Astrocyte (in vitro differentiated cells and primary cell): ENCODE measurements around the gene CA10.

Experiments
- EZH2 ChIP-seq: IDR thresholded peaks from 2 replicates; pipeline ENCODE4 v1.6.1; 2012; ENCODE audit warnings: mild to moderate bottlenecking, low read length, inconsistent platforms; ENCODE audit not compliant: insufficient read depth
- TF ChIP-seq, protein P1 (sequence below): IDR thresholded peaks from 2 replicates; pipeline ENCODE4 v1.5.1; 2011; ENCODE audit warnings: low read depth, mild to moderate bottlenecking, inconsistent platforms, low read length, moderate library complexity; ENCODE audit not compliant: insufficient read depth

DNA sequence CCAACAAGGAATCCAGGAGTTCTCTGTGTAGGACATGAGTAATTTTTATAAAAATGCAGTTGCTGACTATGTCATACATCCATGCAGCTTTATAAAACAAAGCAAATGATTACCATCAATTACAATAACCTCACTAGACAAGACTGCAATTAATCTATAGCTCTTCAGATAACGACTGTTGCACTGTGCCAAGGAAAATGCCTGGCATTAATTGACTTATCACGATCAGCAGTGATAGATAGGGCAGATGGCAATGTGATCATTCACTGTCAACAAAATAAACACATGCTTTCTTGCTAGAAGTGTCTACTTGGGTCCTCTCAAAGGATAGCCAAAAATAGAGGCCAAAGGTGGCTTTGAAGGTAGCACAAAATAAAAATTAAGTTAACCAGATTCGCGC, 415.0 kb downstream of the CA10 start:
- TF ChIP-seq, protein P1, sequence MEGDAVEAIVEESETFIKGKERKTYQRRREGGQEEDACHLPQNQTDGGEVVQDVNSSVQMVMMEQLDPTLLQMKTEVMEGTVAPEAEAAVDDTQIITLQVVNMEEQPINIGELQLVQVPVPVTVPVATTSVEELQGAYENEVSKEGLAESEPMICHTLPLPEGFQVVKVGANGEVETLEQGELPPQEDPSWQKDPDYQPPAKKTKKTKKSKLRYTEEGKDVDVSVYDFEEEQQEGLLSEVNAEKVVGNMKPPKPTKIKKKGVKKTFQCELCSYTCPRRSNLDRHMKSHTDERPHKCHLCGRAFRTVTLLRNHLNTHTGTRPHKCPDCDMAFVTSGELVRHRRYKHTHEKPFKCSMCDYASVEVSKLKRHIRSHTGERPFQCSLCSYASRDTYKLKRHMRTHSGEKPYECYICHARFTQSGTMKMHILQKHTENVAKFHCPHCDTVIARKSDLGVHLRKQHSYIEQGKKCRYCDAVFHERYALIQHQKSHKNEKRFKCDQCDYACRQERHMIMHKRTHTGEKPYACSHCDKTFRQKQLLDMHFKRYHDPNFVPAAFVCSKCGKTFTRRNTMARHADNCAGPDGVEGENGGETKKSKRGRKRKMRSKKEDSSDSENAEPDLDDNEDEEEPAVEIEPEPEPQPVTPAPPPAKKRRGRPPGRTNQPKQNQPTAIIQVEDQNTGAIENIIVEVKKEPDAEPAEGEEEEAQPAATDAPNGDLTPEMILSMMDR = no peak
- TF ChIP-seq EZH2 = no peak
